ENCODE measurements around the gene INPP5F. TPM values are rescaled to one million over a fixed set of nuclear protein-coding genes. Genes with fewer than 3 reads are reported as not detected.

Gene INPP5F
- total and polyA plus RNA-seq, 2 of the 13 experiments (the other 11 are each of a cell fraction or from before 2014, with no cell fraction given), result 12.5 to 15.7 TPM

GRCh38 chr10:119859420-119860258 is 133.8 kb downstream of the INPP5F start:
- H3K79me2 ChIP-seq (ENCODE audit: insufficient read depth, low read length), result peaks cover 66% of the 10 kb centered on the region
- peaks cover 20% of the 10 kb centered on the region for H4K20me1 ChIP-seq (ENCODE audit: insufficient read depth, low read length)
- peaks cover 4 to 33% of the 10 kb centered on the region in 2 experiments; a peak in 4 of 5 replicates for H3K36me3 ChIP-seq (replicated peaks in 1 of 2; ENCODE audit: control insufficient read depth in 1 of 2, insufficient read depth in 2 of 2, low read length in 2 of 2)
- CTCF ChIA-PET (ENCODE audit: low intra/inter-chr PET ratio, low total read pairs), result interaction anchor here (1.4 to 2.6 kb wide), 4 partner anchors 107 to 251 kb away, joined by 4 to 22 read pairs (median 12); no protein-coding TSS in a partner anchor
- no peaks in the 10 kb centered on the region for H3K9me3 ChIP-seq (ENCODE audit: low read length)
- H3K27me3 ChIP-seq (ENCODE audit: control insufficient read depth in 1 of 2, insufficient read depth in 2 of 2, low read length in 2 of 2), result no peaks in the 10 kb centered on the region
- H3K4me2 ChIP-seq (ENCODE audit: low read depth, low read length), result no peak overlapping the region
- ATAC-seq (no peak), FAIRE-seq (peak; percentile 55), DNase-seq (ENCODE audit: low spot score) (peak; percentile 44)
- intact Hi-C loops (cut with micrococcal nuclease; ENCODE audit: unreplicated experiment) (loop anchor here (1.0 to 2.0 kb wide), 3 partner anchors 109 to 243 kb away; no protein-coding TSS in a partner anchor), in situ Hi-C loops (cut with HindIII; ENCODE audit: extremely low pct_ligation_motif_present, low pct_unique_long_range_greater_than_20kb) (loop anchor here (5.0 kb wide), 2 partner anchors 107 to 172 kb away; no protein-coding TSS in a partner anchor)
- POLR2A ChIA-PET, result interaction anchor here (0.9 to 2.2 kb wide), 4 partner anchors 14 to 209 kb away, joined by 3 to 9 read pairs (median 4); partner anchors contain the start of genes BAG3 and MCMBP
- peaks cover 26% of the 10 kb centered on the region for H3K4me1 ChIP-seq (ENCODE audit: insufficient read depth, low read length)
- H3K4me3 ChIP-seq (replicated peaks in 1 of 3; ENCODE audit: insufficient read depth in 1 of 3, low read depth in 2 of 3, low read length in 3 of 3), result no peak overlapping the region
- BruUV-seq (replicated peaks), result no TSS peak
- H2AFZ ChIP-seq (ENCODE audit: low read length), result no peak overlapping the region
- no peak overlapping the region for H3K27ac ChIP-seq (ENCODE audit: extremely low read length, insufficient read depth, low read length)
- 98% methylated on average over 1 of the region's 1 CpG for WGBS (ENCODE audit: low lambda C conversion rate)
- H3K9ac ChIP-seq (ENCODE audit: insufficient read depth, low read depth, low read length), result no peak overlapping the region
- peak; percentile 39 for TF ChIP-seq SMC3 (IDR thresholded peaks at IDR 0.05; ENCODE audit: low read length)
- no peak for TF ChIP-seq ZNF543 (CRISPR knock-in tag; IDR thresholded peaks at IDR 0.05)
- no peak for TF ChIP-seq ZNF44 (CRISPR knock-in tag; IDR thresholded peaks at IDR 0.05)
- no peak for TF ChIP-seq ZBTB34 (CRISPR knock-in tag; IDR thresholded peaks at IDR 0.05)
- TF ChIP-seq REST (IDR thresholded peaks at IDR 0.05; ENCODE audit: borderline replicate concordance in 1 of 2, low read depth in 1 of 2, low read length in 2 of 2), result no peak
- TF ChIP-seq ZNF75D (CRISPR knock-in tag; IDR thresholded peaks at IDR 0.05; ENCODE audit: borderline replicate concordance), result no peak
- TF ChIP-seq CTCF (CRISPR knock-in tag; IDR thresholded peaks at IDR 0.05), result peak; percentile 64
- TF ChIP-seq ZNF296 (CRISPR knock-in tag; conservative IDR thresholded peaks at IDR 0.05), result no peak
- TF ChIP-seq TFDP1 (CRISPR knock-in tag; IDR thresholded peaks at IDR 0.05; ENCODE audit: borderline replicate concordance), result no peak
- 0 out of 2 replicates have a peak, but pooled peaks have one; percentile 16 for TF ChIP-seq RAD21 (CRISPR knock-in tag; IDR thresholded peaks at IDR 0.05)
- TF ChIP-seq MAFF (IDR thresholded peaks at IDR 0.05; ENCODE audit: low read depth, low read length), result peak; percentile 75; the same call in 1 of the 2 replicates
- peak; percentile 72 to 81 for TF ChIP-seq MAFK (conservative IDR thresholded peaks at IDR 0.05 in 1 of 2, IDR thresholded peaks at IDR 0.05 in 1 of 2; ENCODE audit: low read length in 2 of 2)
- no peak for TF ChIP-seq SP2 (CRISPR knock-in tag; IDR thresholded peaks at IDR 0.05)
- no peak for TF ChIP-seq ZNF24 (IDR thresholded peaks at IDR 0.05)
- TF ChIP-seq STAG1 (CRISPR knock-in tag; IDR thresholded peaks at IDR 0.05), result peak; percentile 77
